ENCODE data around the gene TSPAN11. TPM values are rescaled to one million over a fixed set of nuclear protein-coding genes. Genes with fewer than 3 reads are reported as not detected.
"Not testable (repeated sequence)": the region's sequence is repeated elsewhere in the genome, so short reads cannot be mapped to it uniquely, and the experiment has no call there.

TSPAN11 gene
- total RNA-seq, 4 donors from 2014 or later, result 0.64 to 2.8 (median 1.3) TPM

GRCh38 chr12:31008241-31008761, 81.8 kb downstream of the TSPAN11 start:
- H3K36me3 ChIP-seq, result no peaks in the 10 kb centered on the region
- no peak for TF ChIP-seq POLR2AphosphoS5 (IDR thresholded peaks at IDR 0.05)
- TF ChIP-seq EP300 (IDR thresholded peaks at IDR 0.05), result no peak
- TF ChIP-seq POLR2A (IDR thresholded peaks at IDR 0.05), result no peak
- no peak for TF ChIP-seq CTCF (IDR thresholded peaks at IDR 0.05)
- H3K4me1 ChIP-seq, result no peaks in the 10 kb centered on the region
- WGBS, result 67% methylated on average over 6 of the region's 6 CpGs
- H3K4me3 ChIP-seq, result no peak overlapping the region
- no peaks in the 10 kb centered on the region for H3K9me3 ChIP-seq
- DNase-seq (ENCODE audit: low spot score in 2 of 2), result peak in 1 of 2 donors; percentile 48
- H3K27ac ChIP-seq, result no peak overlapping the region
- no peaks in the 10 kb centered on the region for H3K27me3 ChIP-seq

GRCh38 chr12:31008961-31009840, 82.7 kb downstream of the TSPAN11 start:
- no peaks in the 10 kb centered on the region for H3K36me3 ChIP-seq
- no peak overlapping the region for H3K4me3 ChIP-seq
- H3K27me3 ChIP-seq, result no peaks in the 10 kb centered on the region
- H3K4me1 ChIP-seq, result no peaks in the 10 kb centered on the region
- DNase-seq (ENCODE audit: low spot score in 2 of 2), result peak in 1 of 2 donors; percentile 71
- TF ChIP-seq POLR2AphosphoS5 (IDR thresholded peaks at IDR 0.05), result no peak
- TF ChIP-seq CTCF (IDR thresholded peaks at IDR 0.05), result no peak
- no peak for TF ChIP-seq EP300 (IDR thresholded peaks at IDR 0.05)
- no peak for TF ChIP-seq POLR2A (IDR thresholded peaks at IDR 0.05)
- H3K9me3 ChIP-seq, result no peaks in the 10 kb centered on the region
- WGBS, result 90% methylated on average over 14 of the region's 19 CpGs
- no peak overlapping the region for H3K27ac ChIP-seq

- no peak overlapping the region for H3K27ac ChIP-seq
- H3K36me3 ChIP-seq, result no peaks in the 10 kb centered on the region
- H3K4me1 ChIP-seq, result no peaks in the 10 kb centered on the region
- DNase-seq (ENCODE audit: low spot score in 2 of 2), result peak in 1 of 2 donors; percentile 50
- 96% methylated on average over 4 of the region's 4 CpGs for WGBS
- TF ChIP-seq POLR2AphosphoS5 (IDR thresholded peaks at IDR 0.05), result no peak
- no peak for TF ChIP-seq CTCF (IDR thresholded peaks at IDR 0.05)
- H3K9me3 ChIP-seq, result no peaks in the 10 kb centered on the region
- no peaks in the 10 kb centered on the region for H3K27me3 ChIP-seq
- no peak overlapping the region for H3K4me3 ChIP-seq
Observed at GRCh38 chr12:31009976-31010375, 83.4 kb downstream of the TSPAN11 start.

GRCh38 chr12:31011336-31011735, 84.8 kb downstream of the TSPAN11 start:
- H3K4me1 ChIP-seq, result no peaks in the 10 kb centered on the region
- WGBS, result 96% methylated on average over 4 of the region's 5 CpGs
- DNase-seq (ENCODE audit: low spot score in 2 of 2), result peak in 1 of 2 donors; percentile 61
- H3K36me3 ChIP-seq, result no peaks in the 10 kb centered on the region
- H3K4me3 ChIP-seq, result no peak overlapping the region
- no peak for TF ChIP-seq POLR2A (IDR thresholded peaks at IDR 0.05)
- TF ChIP-seq CTCF (IDR thresholded peaks at IDR 0.05), result no peak
- TF ChIP-seq POLR2AphosphoS5 (IDR thresholded peaks at IDR 0.05), result no peak
- TF ChIP-seq EP300 (IDR thresholded peaks at IDR 0.05), result no peak
- no peaks in the 10 kb centered on the region for H3K27me3 ChIP-seq
- no peaks in the 10 kb centered on the region for H3K9me3 ChIP-seq
- no peak overlapping the region for H3K27ac ChIP-seq

- no peaks in the 10 kb centered on the region for H3K27me3 ChIP-seq
- 89% methylated on average over 11 of the region's 11 CpGs for WGBS
- no peaks in the 10 kb centered on the region for H3K36me3 ChIP-seq
- no peak overlapping the region for H3K27ac ChIP-seq
- peak in 1 of 2 donors; percentile 67 for DNase-seq (ENCODE audit: low spot score in 2 of 2)
- no peak overlapping the region for H3K4me3 ChIP-seq
- H3K9me3 ChIP-seq, result no peaks in the 10 kb centered on the region
- H3K4me1 ChIP-seq, result no peaks in the 10 kb centered on the region
- TF ChIP-seq EP300 (IDR thresholded peaks at IDR 0.05) (no peak), CTCF (IDR thresholded peaks at IDR 0.05) (no peak), POLR2A (IDR thresholded peaks at IDR 0.05) (no peak), POLR2AphosphoS5 (IDR thresholded peaks at IDR 0.05) (no peak)
Observed at GRCh38 chr12:31011746-31012566, 85.4 kb downstream of the TSPAN11 start.

DNA sequence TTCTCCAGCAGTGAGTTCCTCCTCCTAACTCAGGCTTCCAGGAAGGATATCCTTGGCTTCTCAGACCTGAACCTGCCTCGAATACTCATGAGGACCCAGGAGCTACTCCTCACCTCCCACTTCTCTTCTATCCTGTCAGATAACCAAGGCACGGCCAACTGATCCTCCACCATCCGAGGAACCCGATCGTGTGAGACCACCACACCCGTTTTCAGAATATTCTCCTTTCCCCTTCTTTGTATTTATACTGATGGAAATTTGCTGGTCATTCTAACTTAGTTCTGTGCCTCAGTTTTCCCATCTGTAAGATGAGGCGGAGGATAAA, 86.0 kb downstream of the TSPAN11 start:
- not testable (repeated sequence) for H3K4me3 ChIP-seq, H3K27me3 ChIP-seq, H3K36me3 ChIP-seq, H3K9me3 ChIP-seq, H3K27ac ChIP-seq, H3K4me1 ChIP-seq
- 90% methylated on average over 7 of the region's 7 CpGs for WGBS
- peak in 1 of 2 donors; percentile 49 for DNase-seq (ENCODE audit: low spot score in 2 of 2)

All from suprapubic skin (tissue), 4 donors.